ENCODE data around the gene NUP58.

DNA sequence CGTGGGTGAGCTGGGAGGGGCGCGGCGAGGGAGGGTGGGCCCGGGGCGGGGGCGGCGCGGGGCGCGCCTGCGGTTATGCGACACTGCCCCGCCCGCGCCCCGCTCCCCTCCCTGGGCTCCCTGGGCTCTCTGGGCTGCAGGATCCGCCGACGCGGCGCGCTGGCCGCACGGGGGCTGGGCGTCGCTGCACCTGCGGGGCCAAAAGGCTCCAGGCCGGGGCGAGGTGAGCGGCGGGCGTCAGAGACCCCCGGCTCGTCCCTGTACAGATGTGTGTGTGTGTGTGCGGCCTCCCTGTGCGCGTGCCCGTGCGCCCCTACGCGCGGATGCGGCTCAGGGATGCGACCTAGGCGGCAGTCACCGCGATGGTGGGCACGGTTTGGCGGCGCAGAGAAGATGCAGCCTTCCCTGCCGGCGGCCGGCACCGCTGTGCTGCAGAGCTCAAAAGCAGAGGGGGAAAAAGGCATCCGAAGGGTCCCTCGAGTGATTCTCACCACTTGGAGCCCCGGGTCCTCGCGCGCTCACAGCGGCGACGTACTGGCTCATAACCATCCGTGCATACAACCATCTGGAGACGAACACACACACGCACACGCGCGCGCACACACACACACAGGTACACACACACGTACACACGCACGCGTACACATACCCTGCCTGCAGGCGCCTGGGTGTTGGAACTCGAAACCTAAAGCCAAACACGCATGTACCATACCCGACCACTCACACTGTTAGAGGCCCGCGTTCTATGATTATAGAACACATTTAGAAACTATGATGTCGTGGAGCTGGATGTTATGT is 71.1 kb downstream of the NUP58 start:
- TF ChIP-seq, protein P1, sequence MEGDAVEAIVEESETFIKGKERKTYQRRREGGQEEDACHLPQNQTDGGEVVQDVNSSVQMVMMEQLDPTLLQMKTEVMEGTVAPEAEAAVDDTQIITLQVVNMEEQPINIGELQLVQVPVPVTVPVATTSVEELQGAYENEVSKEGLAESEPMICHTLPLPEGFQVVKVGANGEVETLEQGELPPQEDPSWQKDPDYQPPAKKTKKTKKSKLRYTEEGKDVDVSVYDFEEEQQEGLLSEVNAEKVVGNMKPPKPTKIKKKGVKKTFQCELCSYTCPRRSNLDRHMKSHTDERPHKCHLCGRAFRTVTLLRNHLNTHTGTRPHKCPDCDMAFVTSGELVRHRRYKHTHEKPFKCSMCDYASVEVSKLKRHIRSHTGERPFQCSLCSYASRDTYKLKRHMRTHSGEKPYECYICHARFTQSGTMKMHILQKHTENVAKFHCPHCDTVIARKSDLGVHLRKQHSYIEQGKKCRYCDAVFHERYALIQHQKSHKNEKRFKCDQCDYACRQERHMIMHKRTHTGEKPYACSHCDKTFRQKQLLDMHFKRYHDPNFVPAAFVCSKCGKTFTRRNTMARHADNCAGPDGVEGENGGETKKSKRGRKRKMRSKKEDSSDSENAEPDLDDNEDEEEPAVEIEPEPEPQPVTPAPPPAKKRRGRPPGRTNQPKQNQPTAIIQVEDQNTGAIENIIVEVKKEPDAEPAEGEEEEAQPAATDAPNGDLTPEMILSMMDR (conservative IDR thresholded peaks at IDR 0.05; ENCODE audit: low read depth in 2 of 2) = no peak
- no peak for TF ChIP-seq EZH2phosphoT487 (IDR thresholded peaks at IDR 0.05; ENCODE audit: unreplicated experiment)
- TF ChIP-seq, protein P2, sequence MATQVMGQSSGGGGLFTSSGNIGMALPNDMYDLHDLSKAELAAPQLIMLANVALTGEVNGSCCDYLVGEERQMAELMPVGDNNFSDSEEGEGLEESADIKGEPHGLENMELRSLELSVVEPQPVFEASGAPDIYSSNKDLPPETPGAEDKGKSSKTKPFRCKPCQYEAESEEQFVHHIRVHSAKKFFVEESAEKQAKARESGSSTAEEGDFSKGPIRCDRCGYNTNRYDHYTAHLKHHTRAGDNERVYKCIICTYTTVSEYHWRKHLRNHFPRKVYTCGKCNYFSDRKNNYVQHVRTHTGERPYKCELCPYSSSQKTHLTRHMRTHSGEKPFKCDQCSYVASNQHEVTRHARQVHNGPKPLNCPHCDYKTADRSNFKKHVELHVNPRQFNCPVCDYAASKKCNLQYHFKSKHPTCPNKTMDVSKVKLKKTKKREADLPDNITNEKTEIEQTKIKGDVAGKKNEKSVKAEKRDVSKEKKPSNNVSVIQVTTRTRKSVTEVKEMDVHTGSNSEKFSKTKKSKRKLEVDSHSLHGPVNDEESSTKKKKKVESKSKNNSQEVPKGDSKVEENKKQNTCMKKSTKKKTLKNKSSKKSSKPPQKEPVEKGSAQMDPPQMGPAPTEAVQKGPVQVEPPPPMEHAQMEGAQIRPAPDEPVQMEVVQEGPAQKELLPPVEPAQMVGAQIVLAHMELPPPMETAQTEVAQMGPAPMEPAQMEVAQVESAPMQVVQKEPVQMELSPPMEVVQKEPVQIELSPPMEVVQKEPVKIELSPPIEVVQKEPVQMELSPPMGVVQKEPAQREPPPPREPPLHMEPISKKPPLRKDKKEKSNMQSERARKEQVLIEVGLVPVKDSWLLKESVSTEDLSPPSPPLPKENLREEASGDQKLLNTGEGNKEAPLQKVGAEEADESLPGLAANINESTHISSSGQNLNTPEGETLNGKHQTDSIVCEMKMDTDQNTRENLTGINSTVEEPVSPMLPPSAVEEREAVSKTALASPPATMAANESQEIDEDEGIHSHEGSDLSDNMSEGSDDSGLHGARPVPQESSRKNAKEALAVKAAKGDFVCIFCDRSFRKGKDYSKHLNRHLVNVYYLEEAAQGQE (IDR thresholded peaks at IDR 0.05; ENCODE audit: unreplicated experiment) = no peak
- TF ChIP-seq EZH2 (IDR thresholded peaks at IDR 0.05; ENCODE audit: low read depth, unreplicated experiment) = no peak
- TF ChIP-seq CREB1 (CRISPR knock-in tag; IDR thresholded peaks at IDR 0.05; ENCODE audit: low read depth) = 0 out of 2 replicates have a peak, but pooled peaks have one; percentile 8
- no peak for TF ChIP-seq POLR2AphosphoS5 (IDR thresholded peaks at IDR 0.05; ENCODE audit: low read depth)
- TF ChIP-seq JUNB (IDR thresholded peaks at IDR 0.05; ENCODE audit: unreplicated experiment) = no peak

Measured in GM23338 (cell line).